ENCODE results near the gene PRM1. TPM values are rescaled to one million over a fixed set of nuclear protein-coding genes. Genes with fewer than 3 reads are reported as not detected.

PRM1 gene
- total RNA-seq, 1 experiment from 2014 or later = not detected

DNA sequence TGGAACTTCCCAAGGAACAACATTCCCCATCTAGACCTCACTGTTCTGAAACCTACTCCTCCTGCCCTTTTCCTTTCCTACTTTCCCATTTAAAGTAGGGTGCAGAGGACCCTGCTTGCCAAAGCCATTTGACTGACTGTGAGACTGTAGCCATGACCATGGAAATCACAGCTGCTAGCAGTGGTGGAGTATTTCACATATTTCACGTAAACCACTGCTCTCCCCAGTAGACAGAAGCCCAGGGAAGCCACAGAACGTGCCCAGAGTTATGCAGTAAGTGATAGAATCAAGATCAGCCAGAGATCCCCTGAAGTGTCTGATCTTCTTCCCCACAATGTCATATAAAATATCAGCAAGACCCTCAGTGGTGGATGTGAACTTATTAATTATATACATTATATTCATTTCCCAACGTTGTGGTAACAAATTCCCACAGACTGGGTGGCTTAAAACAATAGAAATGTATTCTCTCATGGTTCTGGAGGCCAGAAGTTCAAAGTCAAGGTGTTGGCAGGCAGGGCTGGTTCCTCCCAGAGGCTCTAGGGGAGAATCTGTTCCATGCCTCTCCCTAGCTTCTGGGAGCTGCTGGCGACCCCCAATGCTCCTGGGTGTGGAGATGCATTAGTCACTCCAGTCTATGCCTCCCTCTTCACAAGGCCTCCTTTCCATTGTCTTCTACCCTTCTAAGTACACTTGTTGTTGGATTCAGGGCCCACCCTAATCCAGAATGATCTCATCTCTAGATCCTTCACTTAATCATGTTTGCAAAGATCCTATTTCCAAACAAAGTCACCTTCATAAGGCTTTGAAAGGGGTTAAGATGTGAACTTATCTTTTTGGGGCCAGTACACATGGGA, 20.7 kb upstream of the PRM1 start:
- H3K9ac ChIP-seq (ENCODE audit: extremely low read depth, insufficient read length, low read length) = no peak overlapping the region
- H2BK5ac ChIP-seq (ENCODE audit: insufficient read length, low read length) = no peak overlapping the region
- no peak overlapping the region for H2AK5ac ChIP-seq (ENCODE audit: insufficient read length, low read length)
- H3K4me2 ChIP-seq (ENCODE audit: insufficient read depth, insufficient read length, low read length) = no peak overlapping the region
- no CpG with 5 or more reads among the region's 4 CpGs for WGBS (ENCODE audit: extremely low coverage, insufficient read length, low lambda C conversion rate)
- H2BK15ac ChIP-seq (ENCODE audit: low read depth, low read length) = no peak overlapping the region
- no peak overlapping the region for H3K23ac ChIP-seq (ENCODE audit: insufficient read length, low read depth, low read length)
- H2AFZ ChIP-seq (ENCODE audit: low read length) = no peak overlapping the region
- H3K18ac ChIP-seq (ENCODE audit: insufficient read length, low read depth, low read length) = no peak overlapping the region
- H3K14ac ChIP-seq (ENCODE audit: insufficient read depth, low read length) = no peak overlapping the region
- H3K79me2 ChIP-seq (ENCODE audit: insufficient read depth, low read length) = 0 out of 2 replicates have a peak, but pooled peaks cover 2% of the 10 kb centered on the region
- no peak overlapping the region for H3K4ac ChIP-seq (ENCODE audit: low read depth, low read length)
- peaks cover 11 to 16% of the 10 kb centered on the region in 2 experiments for H3K4me1 Mint-ChIP-seq
- H3K36me3 Mint-ChIP-seq (ENCODE audit: insufficient read depth in 1 of 3, low read depth in 3 of 3) = peaks cover 0 to 1% (median 0%) of the 10 kb centered on the region in 3 experiments; a peak in 1 of 7 replicates
- H3K4me1 ChIP-seq (ENCODE audit: insufficient read depth, low read length) = peaks cover 3% of the 10 kb centered on the region; the same call in 1 of the 2 replicates
- no peaks in the 10 kb centered on the region for H3K79me1 ChIP-seq (ENCODE audit: insufficient read depth, low read depth, low read length, poor library complexity, severe bottlenecking)
- no peaks in the 10 kb centered on the region for H4K20me1 ChIP-seq (ENCODE audit: control insufficient read depth, insufficient read depth, insufficient read length)
- peak overlapping the region in 1 of 3 experiments; percentile 68; a peak in 2 of 7 replicates for H3K27ac Mint-ChIP-seq
- TF ChIP-seq, protein P1, sequence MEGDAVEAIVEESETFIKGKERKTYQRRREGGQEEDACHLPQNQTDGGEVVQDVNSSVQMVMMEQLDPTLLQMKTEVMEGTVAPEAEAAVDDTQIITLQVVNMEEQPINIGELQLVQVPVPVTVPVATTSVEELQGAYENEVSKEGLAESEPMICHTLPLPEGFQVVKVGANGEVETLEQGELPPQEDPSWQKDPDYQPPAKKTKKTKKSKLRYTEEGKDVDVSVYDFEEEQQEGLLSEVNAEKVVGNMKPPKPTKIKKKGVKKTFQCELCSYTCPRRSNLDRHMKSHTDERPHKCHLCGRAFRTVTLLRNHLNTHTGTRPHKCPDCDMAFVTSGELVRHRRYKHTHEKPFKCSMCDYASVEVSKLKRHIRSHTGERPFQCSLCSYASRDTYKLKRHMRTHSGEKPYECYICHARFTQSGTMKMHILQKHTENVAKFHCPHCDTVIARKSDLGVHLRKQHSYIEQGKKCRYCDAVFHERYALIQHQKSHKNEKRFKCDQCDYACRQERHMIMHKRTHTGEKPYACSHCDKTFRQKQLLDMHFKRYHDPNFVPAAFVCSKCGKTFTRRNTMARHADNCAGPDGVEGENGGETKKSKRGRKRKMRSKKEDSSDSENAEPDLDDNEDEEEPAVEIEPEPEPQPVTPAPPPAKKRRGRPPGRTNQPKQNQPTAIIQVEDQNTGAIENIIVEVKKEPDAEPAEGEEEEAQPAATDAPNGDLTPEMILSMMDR (conservative IDR thresholded peaks at IDR 0.05) = no peak
- DNase-seq = no peak
- no peak overlapping the region for H4K91ac ChIP-seq (ENCODE audit: insufficient read length, low read depth, low read length)
- H3K23me2 ChIP-seq (ENCODE audit: insufficient read length, low read depth, low read length, poor library complexity, severe bottlenecking) = no peaks in the 10 kb centered on the region
- no peak overlapping the region for H4K8ac ChIP-seq (replicated peaks; ENCODE audit: insufficient read length, low read depth, low read length)
- H3K9me3 Mint-ChIP-seq = no peaks in the 10 kb centered on the region; a peak in 1 of 5 replicates
- H2BK20ac ChIP-seq (ENCODE audit: low read depth, low read length, poor library complexity, severe bottlenecking) = no peak overlapping the region
- H3K27ac ChIP-seq (ENCODE audit: insufficient read length, low read depth, low read length) = no peak overlapping the region
- no peak overlapping the region for H3K56ac ChIP-seq (ENCODE audit: insufficient read length, low read depth, low read length)
- H2BK120ac ChIP-seq (ENCODE audit: low read depth, low read length, poor library complexity, severe bottlenecking) = no peak overlapping the region
- H3K27me3 Mint-ChIP-seq (ENCODE audit: low read depth) = no peaks in the 10 kb centered on the region; the same call in 1 of the 2 replicates
- H3T11ph ChIP-seq (ENCODE audit: low read length) = no peak overlapping the region
- H3K4me3 Mint-ChIP-seq = no peak overlapping the region
- no peaks in the 10 kb centered on the region for H3K9me3 ChIP-seq (ENCODE audit: control insufficient read depth, low read depth, low read length)
- no peaks in the 10 kb centered on the region for H3K27me3 ChIP-seq (ENCODE audit: insufficient read depth, low read length)
- H2BK12ac ChIP-seq (ENCODE audit: insufficient read length, low read depth, low read length) = no peak overlapping the region
- H4K5ac ChIP-seq (ENCODE audit: insufficient read length, low read depth, low read length) = no peak overlapping the region

All from H9 (cell line).